Stimulated activated CD4-positive, alpha-beta T cell treated with anti-CD3 and anti-CD28 coated beads, Interleukin-1b, Interleukin-23, amount 100 ng/mL, for 48 hours (primary cell): Measurements from ENCODE around the gene SENP7.
"Not testable (repeated sequence)": the region's sequence is repeated elsewhere in the genome, so short reads cannot be mapped to it uniquely, and the experiment has no call there.

Experiments
- DNase-seq: peaks from one replicate; pipeline ENCODE4 v3.0.0-alpha.2; 2020

The SENP7 gene

DNA sequence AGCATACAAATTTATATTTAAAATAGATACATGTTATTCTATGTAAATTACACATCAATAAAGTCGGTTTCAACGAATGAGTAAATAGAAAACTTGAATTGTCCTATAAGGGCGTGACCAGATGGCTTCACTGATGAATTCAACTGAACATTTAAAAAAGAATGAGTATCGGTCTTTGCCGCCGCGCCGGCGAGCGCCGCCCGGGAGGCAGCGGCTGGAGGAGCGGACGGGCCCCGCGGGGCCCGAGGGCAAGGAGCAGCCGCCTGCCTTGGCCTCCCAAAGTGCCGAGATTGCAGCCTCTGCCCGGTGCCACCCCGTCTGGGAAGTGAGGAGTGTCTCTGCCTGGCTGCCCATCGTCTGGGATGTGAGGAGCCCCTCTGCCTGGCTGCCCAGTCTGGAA, 74.4 kb downstream of the SENP7 start:
- DNase-seq = not testable (repeated sequence)

DNA sequence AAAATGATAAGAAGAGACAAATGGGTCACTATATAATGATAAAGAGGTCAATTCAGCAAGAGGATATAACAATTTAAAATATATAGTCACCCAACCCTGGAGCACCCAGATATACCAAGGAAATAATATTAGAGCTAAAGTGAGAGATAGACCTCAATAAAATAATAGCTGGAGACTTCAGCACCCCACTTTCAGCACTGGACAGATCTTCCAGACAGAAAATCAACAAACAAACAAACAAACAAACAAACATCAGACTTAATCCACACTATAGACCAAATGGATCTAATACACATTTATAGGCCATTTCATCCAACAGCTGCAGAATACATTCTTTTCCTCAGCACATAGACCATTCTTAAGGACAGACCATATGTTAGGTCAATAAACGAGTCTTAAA, 79.4 kb downstream of the SENP7 start:
- no peak for DNase-seq

GRCh38 chr3:101423984-101424888, 88.8 kb downstream of the SENP7 start:
- DNase-seq = peak; percentile 12

GRCh38 chr3:101418851-101419250, 94.2 kb downstream of the SENP7 start:
- DNase-seq = no peak

GRCh38 chr3:101414121-101414520, 98.9 kb downstream of the SENP7 start:
- no peak for DNase-seq

- no peak for DNase-seq
These were observed 99.4 kb downstream of the SENP7 start for GRCh38 chr3:101413656-101414055.

DNA sequence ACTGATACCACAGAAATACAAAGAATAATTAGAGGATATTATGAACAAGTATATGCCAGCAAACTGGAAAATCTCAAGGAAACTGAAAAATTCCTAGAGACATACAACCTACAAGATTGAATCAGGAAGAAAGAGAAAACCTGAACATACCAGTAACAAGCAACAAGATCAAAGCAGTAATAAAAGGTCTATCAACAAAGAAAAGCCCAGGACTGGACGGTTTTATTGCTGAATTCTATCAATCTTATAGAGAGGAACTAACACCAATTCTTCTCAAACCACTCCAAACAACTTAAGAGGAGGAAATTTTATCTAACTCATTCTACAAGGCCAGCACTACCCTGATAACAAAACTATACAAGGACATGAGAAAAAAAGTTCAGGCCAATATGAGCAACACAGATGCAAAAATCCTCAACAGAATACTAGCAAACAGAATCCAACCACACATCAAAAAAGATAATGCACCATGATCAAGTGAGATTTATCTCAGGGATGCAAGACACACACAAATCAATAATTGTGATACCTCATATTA, 121.5 kb downstream of the SENP7 start:
- no peak for DNase-seq

DNA sequence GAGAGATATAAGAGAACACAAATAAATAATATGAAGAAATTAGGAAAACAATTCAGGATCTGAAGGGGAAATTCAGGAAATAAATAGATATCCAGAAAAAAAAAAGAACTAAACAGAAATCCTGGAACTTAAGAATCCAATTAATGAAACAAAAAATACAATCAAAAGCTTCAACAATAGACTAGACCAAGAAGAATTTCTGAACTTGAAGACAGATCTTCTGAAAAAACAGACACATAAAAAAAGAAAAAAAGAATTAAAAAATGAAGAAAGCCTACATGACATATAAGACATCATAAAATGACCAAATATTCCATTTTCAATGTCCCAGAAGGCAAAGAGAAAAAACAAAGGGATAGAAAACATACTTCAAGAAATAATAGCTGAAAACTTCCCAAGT, 124.3 kb downstream of the SENP7 start:
- DNase-seq = no peak

- DNase-seq = no peak
These were observed 125.7 kb downstream of the SENP7 start for GRCh38 chr3:101387351-101387750.

DNA sequence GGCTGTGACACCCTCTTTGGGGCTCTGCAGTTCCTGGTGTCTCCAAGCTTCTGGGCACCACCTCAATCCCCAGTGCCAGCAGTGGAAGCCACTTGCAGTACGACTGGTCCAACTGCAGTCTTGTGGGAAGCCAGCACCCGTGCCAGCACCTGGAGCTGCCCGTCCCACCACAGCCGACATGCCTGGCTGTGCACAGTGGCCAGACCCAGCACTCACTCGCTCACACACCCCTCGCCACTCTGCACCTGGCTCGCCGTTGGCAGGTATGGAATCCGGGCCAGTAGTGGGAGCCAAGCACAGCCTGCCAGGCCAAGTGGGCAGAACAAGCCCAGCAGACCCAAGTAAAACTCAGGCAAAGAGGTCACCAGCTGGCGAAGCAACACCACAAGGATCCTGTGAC, 128.6 kb downstream of the SENP7 start:
- no peak for DNase-seq

DNA sequence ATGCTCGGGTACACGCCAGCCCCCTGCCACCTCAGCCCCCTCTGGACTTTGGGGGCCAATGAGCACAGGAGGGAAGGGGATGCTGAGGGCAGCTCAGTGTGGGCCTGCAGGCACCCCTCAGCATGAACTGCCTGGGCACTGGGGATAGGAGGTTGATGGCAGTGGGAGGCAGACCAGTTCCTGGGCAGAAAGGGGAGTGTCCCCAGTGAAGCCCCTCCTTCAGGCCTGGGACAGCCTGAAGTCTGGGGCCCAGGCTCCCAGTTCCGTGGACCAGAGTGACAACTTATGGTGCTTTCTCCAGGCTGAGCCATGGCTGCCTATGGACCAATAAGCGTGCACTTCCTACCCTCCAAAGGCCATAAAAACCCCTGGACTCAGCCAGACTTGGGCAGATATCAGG, 129.4 kb downstream of the SENP7 start:
- no peak for DNase-seq

DNA sequence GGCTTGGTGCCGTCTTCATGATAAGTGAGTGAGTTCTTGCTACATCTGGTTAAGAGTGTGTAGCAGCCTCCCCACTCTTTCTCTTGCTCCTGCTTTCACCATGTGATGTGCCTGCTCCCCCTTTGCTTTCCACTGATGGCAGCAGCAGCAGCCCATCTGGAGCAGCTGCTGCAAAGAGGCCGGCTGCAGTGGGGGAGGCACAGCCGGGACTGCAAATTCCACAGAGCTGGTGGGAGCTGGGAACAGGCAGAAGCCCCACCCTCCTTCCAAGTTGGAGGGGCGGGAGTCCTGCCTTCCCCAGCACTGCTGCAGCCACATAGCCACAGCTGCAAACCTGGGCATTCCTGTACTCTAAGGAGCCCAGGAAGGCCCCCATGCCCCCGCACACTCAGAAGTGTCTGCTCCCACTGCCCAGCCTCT, 129.8 kb downstream of the SENP7 start:
- no peak for DNase-seq

GRCh38 chr3:101381809-101382208, 131.2 kb downstream of the SENP7 start:
- no peak for DNase-seq

- DNase-seq = no peak
These were observed 133.2 kb downstream of the SENP7 start for GRCh38 chr3:101379658-101380376.

- no peak for DNase-seq
These were observed 135.2 kb downstream of the SENP7 start for GRCh38 chr3:101377796-101378195.

GRCh38 chr3:101377209-101377608, 135.8 kb downstream of the SENP7 start:
- no peak for DNase-seq

- DNase-seq = no peak
These were observed 137.4 kb downstream of the SENP7 start for GRCh38 chr3:101375586-101375985.

DNA sequence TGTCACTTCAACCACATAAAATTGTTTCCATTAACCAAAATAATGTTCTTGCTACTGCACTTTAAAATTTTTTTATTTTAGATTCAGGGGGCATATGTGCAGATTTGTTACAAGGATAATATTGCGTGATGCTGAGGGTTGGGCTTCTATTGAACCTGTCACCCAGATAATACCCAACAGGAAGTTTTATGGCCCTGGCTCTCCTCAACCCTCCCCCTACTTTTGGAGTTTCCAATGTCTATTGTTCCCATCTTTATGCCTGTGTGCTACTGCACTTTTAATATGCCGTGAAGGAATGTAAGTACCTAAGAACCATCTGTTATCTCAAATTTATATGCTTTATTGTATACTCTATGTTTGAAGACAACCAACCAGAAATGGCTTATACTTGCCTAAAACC, 150.6 kb downstream of the SENP7 start:
- DNase-seq = no peak

GRCh38 chr3:101351829-101352228, 161.2 kb downstream of the SENP7 start:
- DNase-seq = no peak

DNA sequence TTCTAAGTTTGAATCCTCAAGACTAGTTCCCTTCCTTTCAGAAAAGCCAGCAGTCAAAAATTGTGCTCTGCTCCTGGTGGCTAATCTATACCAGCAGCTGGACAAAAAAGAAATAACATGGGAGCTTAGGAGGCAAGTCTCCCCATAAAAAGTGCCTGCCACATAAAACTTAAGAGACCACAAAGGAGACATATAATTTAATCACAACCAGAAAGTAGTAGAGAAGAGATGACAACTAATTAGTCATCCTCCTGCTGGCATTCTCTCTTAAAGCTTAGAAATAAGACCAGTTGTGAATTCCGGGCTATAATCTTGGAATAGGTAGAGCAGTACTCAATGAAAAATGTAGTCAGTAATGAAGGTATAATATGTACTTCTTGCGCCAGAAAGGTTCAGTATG, 172.4 kb downstream of the SENP7 start:
- no peak for DNase-seq

DNA sequence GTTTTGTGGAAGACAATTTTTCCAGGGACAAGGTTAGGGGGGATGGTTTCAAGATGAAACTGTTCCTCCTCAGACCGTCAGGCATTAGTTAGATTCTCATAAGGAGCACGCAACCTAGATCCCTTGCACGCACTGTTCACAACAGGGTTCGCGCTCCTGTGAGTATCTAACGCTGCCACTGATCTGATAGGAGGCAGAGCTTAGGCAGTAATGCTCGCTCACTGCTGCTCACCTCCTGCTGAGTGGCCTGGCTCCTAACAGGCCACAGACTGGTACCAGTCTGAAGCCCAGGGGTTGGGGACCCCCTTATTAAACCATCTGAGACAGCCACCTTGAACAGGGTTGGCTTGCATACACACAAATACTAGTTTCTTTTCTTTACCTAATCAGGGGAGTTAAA, 179.1 kb downstream of the SENP7 start:
- no peak for DNase-seq

DNA sequence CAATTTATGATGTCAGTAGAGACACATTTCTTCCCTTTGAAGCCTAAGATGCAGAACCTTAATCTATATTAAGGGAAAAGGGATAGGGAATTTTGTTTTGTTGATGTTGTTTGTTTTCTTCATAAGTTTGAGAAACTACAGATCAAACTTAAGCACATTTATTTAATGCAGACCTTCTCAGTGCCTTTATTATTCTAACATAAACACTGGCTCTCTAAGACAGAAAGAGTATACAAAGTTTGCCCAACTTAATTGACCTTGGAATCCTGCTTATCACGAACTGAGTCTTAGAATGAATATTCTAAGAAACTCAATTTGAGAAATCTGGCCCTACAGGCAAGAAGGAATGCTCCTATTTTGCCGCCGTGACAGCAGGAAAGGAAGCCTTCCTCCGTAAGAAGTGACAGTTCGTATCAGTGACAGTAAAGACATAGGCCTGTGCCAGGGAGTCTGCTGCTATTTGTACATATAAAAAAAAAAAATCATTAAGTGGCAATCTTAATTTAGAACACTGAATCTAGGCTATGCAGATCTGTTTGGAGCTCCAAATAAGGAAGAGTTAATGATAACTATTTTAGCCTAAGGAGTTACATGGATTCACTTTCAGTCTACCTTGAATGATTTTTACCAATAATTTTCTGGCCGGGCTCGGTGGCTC, 183.9 kb downstream of the SENP7 start:
- DNase-seq = no peak

- no peak for DNase-seq
These were observed 187.4 kb downstream of the SENP7 start for GRCh38 chr3:101325393-101326134.
